MM.1S (cell line): ENCODE measurements around the gene RUSC2.

Source experiments
- DNase-seq: peaks from one replicate; pipeline ENCODE4 v3.0.0-alpha.2; 2015
- H2AFZ ChIP-seq: fragments of 300-600 bp; sonication (generic); 2 replicates; pipeline ENCODE4 v1.6.0; 2016; ENCODE audit warnings: antibody characterized with exemption, low read length
- H3F3A ChIP-seq: fragments of 300-600 bp; sonication (generic); 2 replicates; pipeline ENCODE4 v1.6.1; 2016; ENCODE audit warnings: mild to moderate bottlenecking, antibody characterized with exemption, low read length, moderate library complexity, mixed read lengths; ENCODE audit not compliant: insufficient read depth
- H3K27ac ChIP-seq: fragments of 300-600 bp; sonication (generic); 2 replicates; pipeline ENCODE4 v1.5.1; 2016; ENCODE audit warnings: mild to moderate bottlenecking, low read length
- H3K27me3 ChIP-seq: fragments of 300-600 bp; sonication (generic); replicated peaks from 2 replicates; pipeline ENCODE4 v1.6.0; 2016; ENCODE audit warnings: low read length; ENCODE audit not compliant: insufficient read depth
- H3K36me3 ChIP-seq: fragments of 300-600 bp; sonication (generic); replicated peaks from 2 replicates; pipeline ENCODE4 v1.6.1; 2016; ENCODE audit warnings: mild to moderate bottlenecking, low read length, mixed read lengths; ENCODE audit not compliant: insufficient read depth
- H3K4me1 ChIP-seq: fragments of 300-600 bp; sonication (generic); 2 replicates; pipeline ENCODE4 v1.6.1; 2016; ENCODE audit warnings: low read length, mixed read lengths
- H3K4me2 ChIP-seq: fragments of 300-600 bp; sonication (generic); 2 replicates; pipeline ENCODE4 v1.6.0; 2016; ENCODE audit warnings: low read depth, low read length
- H3K4me3 ChIP-seq: fragments of 300-600 bp; sonication (generic); 2 replicates; pipeline ENCODE4 v1.5.1; 2016; ENCODE audit warnings: low read length, mixed read lengths
- H3K79me2 ChIP-seq: fragments of 300-600 bp; sonication (generic); 2 replicates; pipeline ENCODE4 v1.6.1; 2016; ENCODE audit warnings: mixed run types, low read length, mixed read lengths
- H3K9ac ChIP-seq: fragments of 300-600 bp; sonication (generic); 2 replicates; pipeline ENCODE4 v1.6.1; 2016; ENCODE audit warnings: low read length, mixed read lengths
- H3K9me2 ChIP-seq: fragments of 300-600 bp; sonication (generic); replicated peaks from 2 replicates; pipeline ENCODE4 v1.6.1; 2016; ENCODE audit warnings: mild to moderate bottlenecking, low read length, mixed read lengths; ENCODE audit not compliant: insufficient read depth
- H3K9me3 ChIP-seq: fragments of 300-600 bp; sonication (generic); replicated peaks from 2 replicates; pipeline ENCODE4 v1.6.1; 2016; ENCODE audit warnings: mild to moderate bottlenecking, low read length, mixed read lengths; ENCODE audit not compliant: insufficient read depth
- H4K20me1 ChIP-seq: fragments of 300-600 bp; sonication (generic); 2 replicates; pipeline ENCODE4 v1.6.1; 2016; ENCODE audit warnings: mild to moderate bottlenecking, low read length, moderate library complexity, mixed read lengths; ENCODE audit not compliant: insufficient read depth
- CTCF ChIP-seq: fragments of 300-600 bp; sonication (generic); IDR thresholded peaks from 2 replicates; pipeline ENCODE4 v1.5.1; 2016; ENCODE audit warnings: antibody characterized with exemption, low read length, mixed read lengths
- EZH2 ChIP-seq: fragments of 300-600 bp; sonication (generic); optimal IDR thresholded peaks from 2 replicates; pipeline ENCODE3; 2017; ENCODE audit warnings: low read depth, mild to moderate bottlenecking, antibody characterized with exemption, low read length, mixed read lengths
- EZH2phosphoT487 ChIP-seq: fragments of 300-600 bp; sonication (generic); IDR thresholded peaks from 2 replicates; pipeline ENCODE4 v1.6.1; 2018; ENCODE audit warnings: antibody characterized with exemption, low read length

The RUSC2 gene

GRCh38 chr9:35518981-35519679 lies 29.2 kb downstream of the RUSC2 start:
- H3K79me2 ChIP-seq = no peaks in the 10 kb centered on the region
- no peak overlapping the region for H3K9ac ChIP-seq
- no peaks in the 10 kb centered on the region for H3K36me3 ChIP-seq
- H2AFZ ChIP-seq = no peak overlapping the region
- no peak overlapping the region for H3K27ac ChIP-seq
- no peaks in the 10 kb centered on the region for H3K9me2 ChIP-seq
- TF ChIP-seq EZH2 (no peak), EZH2phosphoT487 (no peak), CTCF (no peak)
- H3K9me3 ChIP-seq = no peaks in the 10 kb centered on the region
- H3K4me2 ChIP-seq = no peak overlapping the region
- no peaks in the 10 kb centered on the region for H3K4me1 ChIP-seq
- no peak overlapping the region for H3K4me3 ChIP-seq
- H3K27me3 ChIP-seq = no peaks in the 10 kb centered on the region
- no peaks in the 10 kb centered on the region for H3F3A ChIP-seq
- no peak for DNase-seq
- H4K20me1 ChIP-seq = no peaks in the 10 kb centered on the region

GRCh38 chr9:35519692-35520363 lies 29.9 kb downstream of the RUSC2 start:
- no peaks in the 10 kb centered on the region for H3K79me2 ChIP-seq
- H3K9me2 ChIP-seq = no peaks in the 10 kb centered on the region
- H3K4me2 ChIP-seq = no peak overlapping the region
- H3K36me3 ChIP-seq = no peaks in the 10 kb centered on the region
- H3K4me3 ChIP-seq = no peak overlapping the region
- no peaks in the 10 kb centered on the region for H3K27me3 ChIP-seq
- no peak for DNase-seq
- no peak overlapping the region for H2AFZ ChIP-seq
- TF ChIP-seq EZH2 = no peak
- TF ChIP-seq EZH2phosphoT487 = no peak
- TF ChIP-seq CTCF = no peak
- H3F3A ChIP-seq = no peaks in the 10 kb centered on the region
- no peaks in the 10 kb centered on the region for H3K4me1 ChIP-seq
- H3K9me3 ChIP-seq = no peaks in the 10 kb centered on the region
- no peak overlapping the region for H3K27ac ChIP-seq
- no peaks in the 10 kb centered on the region for H4K20me1 ChIP-seq
- no peak overlapping the region for H3K9ac ChIP-seq

GRCh38 chr9:35520364-35520710 lies 30.4 kb downstream of the RUSC2 start:
- Histone ChIP-seq H3K4me3 (no peak overlapping the region), H3K4me2 (no peak overlapping the region), H3K9me2 (no peaks in the 10 kb centered on the region), H2AFZ (no peak overlapping the region), H3K79me2 (no peaks in the 10 kb centered on the region), H3K4me1 (no peaks in the 10 kb centered on the region), H3K36me3 (no peaks in the 10 kb centered on the region), H3K9me3 (no peaks in the 10 kb centered on the region), H3K9ac (no peak overlapping the region), H3K27ac (no peak overlapping the region), H3K27me3 (no peaks in the 10 kb centered on the region), H4K20me1 (no peaks in the 10 kb centered on the region), H3F3A (no peaks in the 10 kb centered on the region)
- no peak for DNase-seq
- TF ChIP-seq EZH2 = no peak
- TF ChIP-seq EZH2phosphoT487 = no peak
- TF ChIP-seq CTCF = no peak
